Prostate gland (tissue), 2 donors: Measurements from ENCODE around the gene CPNE2. TPM values are rescaled to one million over a fixed set of nuclear protein-coding genes. Genes with fewer than 3 reads are reported as not detected.
"Not testable (repeated sequence)": the region's sequence is repeated elsewhere in the genome, so short reads cannot be mapped to it uniquely, and the experiment has no call there.

Experiments
- DNase-seq: peaks from one replicate; pipeline ENCODE4 v3.0.0-alpha.2; 2019; ENCODE audit warnings: low spot score
- H3K27ac ChIP-seq, 2 donors: fragments of 200-600 bp; sonication (generic); 2 replicates each; pipeline ENCODE4 v1.5.1; 2017 to 2019
- H3K27me3 ChIP-seq: fragments of 200-600 bp; sonication (generic); replicated peaks from 2 replicates; pipeline ENCODE4 v1.5.1; 2019; ENCODE audit not compliant: insufficient read depth
- H3K36me3 ChIP-seq, 2 donors: fragments of 200-600 bp; sonication (generic); 1 replicate in 1 of 2; 2 replicates in 1 of 2; pipeline versions ENCODE4 v1.5.1 to v1.8.1; 2017 to 2019
- H3K4me1 ChIP-seq: fragments of 200-600 bp; sonication (generic); replicated peaks from 2 replicates; pipeline ENCODE4 v1.5.1; 2019
- H3K4me3 ChIP-seq, 2 donors: fragments of 200-600 bp; sonication (generic); 2 replicates each; pipeline ENCODE4 v1.5.1; 2017 to 2019
- H3K9me3 ChIP-seq: fragments of 200-600 bp; sonication (generic); 2 replicates; pipeline ENCODE4 v1.5.1; 2017
- POLR2A ChIP-seq: fragments of 450-650 bp; IDR thresholded peaks from one replicate; pipeline ENCODE4 v1.6.1; 2016; ENCODE audit warnings: antibody characterized with exemption, mild to moderate bottlenecking
- POLR2AphosphoS5 ChIP-seq: sonication (generic); formaldehyde crosslinking; IDR thresholded peaks from one replicate; pipeline ENCODE4 v1.6.1; 2017; ENCODE audit warnings: antibody characterized with exemption
- WGBS: methylation state at CpG from one replicate; pipeline ENCODE4 v1.1.5; 2018; 5-methylcytosine and 5-hydroxymethylcytosine counted together
- intact Hi-C: fragments of 100-400 bp; cut with DNase I; formaldehyde crosslinking; loops from one replicate; pipeline ENCODE4 v1.14.2; 2022
- total RNA-seq, 2 donors: library from RNA; depleted of rRNA; stranded (reverse); fragments of >200 nt; gene quantifications; one replicate each; pipeline ENCODE4 v1.1.0, GENCODE V29; 2016
- TF ChIP-seq, protein P1 (sequence below), 4 experiments: fragments of 200-600 bp in 2 of 4; fragments of 450-650 bp in 2 of 4; sonication (generic) in 2 of 4; IDR thresholded peaks; 1 replicate in 3 of 4; 2 replicates in 1 of 4; pipeline ENCODE4 v1.5.1; 2016 to 2019; ENCODE audit warnings: antibody characterized with exemption in 4 of 4, mild to moderate bottlenecking in 2 of 4, moderate library complexity in 2 of 4

The CPNE2 gene
- total RNA-seq, 2 donors from 2014 or later, result 22.3 to 23.3 TPM

- TF ChIP-seq, protein P1, sequence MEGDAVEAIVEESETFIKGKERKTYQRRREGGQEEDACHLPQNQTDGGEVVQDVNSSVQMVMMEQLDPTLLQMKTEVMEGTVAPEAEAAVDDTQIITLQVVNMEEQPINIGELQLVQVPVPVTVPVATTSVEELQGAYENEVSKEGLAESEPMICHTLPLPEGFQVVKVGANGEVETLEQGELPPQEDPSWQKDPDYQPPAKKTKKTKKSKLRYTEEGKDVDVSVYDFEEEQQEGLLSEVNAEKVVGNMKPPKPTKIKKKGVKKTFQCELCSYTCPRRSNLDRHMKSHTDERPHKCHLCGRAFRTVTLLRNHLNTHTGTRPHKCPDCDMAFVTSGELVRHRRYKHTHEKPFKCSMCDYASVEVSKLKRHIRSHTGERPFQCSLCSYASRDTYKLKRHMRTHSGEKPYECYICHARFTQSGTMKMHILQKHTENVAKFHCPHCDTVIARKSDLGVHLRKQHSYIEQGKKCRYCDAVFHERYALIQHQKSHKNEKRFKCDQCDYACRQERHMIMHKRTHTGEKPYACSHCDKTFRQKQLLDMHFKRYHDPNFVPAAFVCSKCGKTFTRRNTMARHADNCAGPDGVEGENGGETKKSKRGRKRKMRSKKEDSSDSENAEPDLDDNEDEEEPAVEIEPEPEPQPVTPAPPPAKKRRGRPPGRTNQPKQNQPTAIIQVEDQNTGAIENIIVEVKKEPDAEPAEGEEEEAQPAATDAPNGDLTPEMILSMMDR (IDR thresholded peaks at IDR 0.05), result no peak
- TF ChIP-seq POLR2A (peak; percentile 93), POLR2AphosphoS5 (peak; percentile 92)
- H3K4me1 ChIP-seq, result peaks cover 10% of the 10 kb centered on the region
Observed at GRCh38 chr16:57185945-57186871, 93.8 kb downstream of the CPNE2 start, which contains the start of the genes PSME3IP1 and RSPRY1. Gene PSME3IP1 (minus strand): TSS chr16:57186039. CDS start chr16:57173854, 12,185 bp downstream. Gene RSPRY1 (plus strand): TSS chr16:57186329. CDS start chr16:57204659, 18,330 bp downstream.

DNA sequence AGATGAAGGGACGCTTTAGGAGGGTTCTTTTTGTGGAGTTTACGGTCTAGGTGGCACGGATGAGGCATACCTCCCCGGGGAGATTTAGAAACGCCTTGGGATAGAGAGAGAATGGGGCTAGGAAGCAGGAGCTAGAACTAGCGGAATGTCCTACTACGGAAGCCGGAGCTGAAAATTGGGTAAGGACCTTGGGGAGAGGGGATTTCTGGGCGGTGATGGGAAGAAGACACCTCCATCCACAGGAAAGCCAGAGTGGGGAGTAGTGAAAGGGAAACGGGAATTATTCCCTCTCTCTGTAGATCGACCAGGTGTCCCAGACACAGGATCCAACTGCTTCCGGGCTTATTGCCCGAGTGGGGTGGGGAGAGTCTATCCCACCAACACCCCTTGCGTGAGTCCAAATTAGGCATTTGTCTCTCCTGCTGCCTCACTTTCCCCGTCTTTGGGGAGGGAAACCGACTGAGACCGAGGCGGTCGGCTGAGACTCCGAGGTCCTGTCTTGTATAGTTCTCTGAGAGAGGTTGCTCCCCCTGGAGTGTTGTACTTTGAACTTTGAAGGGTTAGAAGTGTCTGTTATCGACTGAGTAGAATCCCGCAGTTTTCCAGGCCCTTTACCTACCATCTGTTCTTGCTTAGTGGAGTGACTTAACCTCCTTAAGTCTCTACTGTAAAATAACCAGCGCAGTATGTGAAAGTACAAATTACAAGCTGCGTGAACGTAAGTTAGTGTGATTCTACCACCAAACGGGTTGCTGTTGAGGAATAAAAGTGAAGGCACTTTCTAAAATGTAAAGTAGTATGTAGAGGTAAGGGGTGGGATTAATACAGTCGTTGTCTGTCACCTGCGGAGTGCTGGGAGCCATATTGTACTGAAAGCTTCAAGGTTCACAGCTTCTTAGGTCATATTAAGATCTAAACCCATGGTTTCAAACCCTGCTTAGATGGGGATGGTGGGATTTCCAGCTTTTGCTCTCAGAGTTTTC is 94.8 kb downstream of the CPNE2 start:
- intact Hi-C loops, result loop anchor here (10.0 kb wide), 2 partner anchors 108 to 228 kb away; no protein-coding TSS in a partner anchor
- TF ChIP-seq POLR2A (no peak), POLR2AphosphoS5 (no peak)
- TF ChIP-seq, protein P1 (IDR thresholded peaks at IDR 0.05), result no peak
- WGBS, result 1% methylated on average over 28 of the region's 28 CpGs
- H3K4me3 ChIP-seq, result peak overlapping the region; percentile 71 to 76
- peaks cover 16% of the 10 kb centered on the region for H3K4me1 ChIP-seq
- H3K36me3 ChIP-seq, result no peaks in the 10 kb centered on the region
- no peaks in the 10 kb centered on the region for H3K27me3 ChIP-seq
- peak; percentile 13 for DNase-seq
- H3K27ac ChIP-seq, result peak overlapping the region; percentile 91 to 92
- H3K9me3 ChIP-seq, result no peaks in the 10 kb centered on the region

More at GRCh38 chr16:57185945-57186871, 93.8 kb downstream of the CPNE2 start, which contains the start of the genes PSME3IP1 and RSPRY1:
- intact Hi-C loops, result loop anchor here (10.0 kb wide), 2 partner anchors 109 to 229 kb away; no protein-coding TSS in a partner anchor
- peak; percentile 99 for DNase-seq
- 0% methylated on average over 64 of the region's 64 CpGs for WGBS
- Histone ChIP-seq H3K9me3 (no peaks in the 10 kb centered on the region), H3K4me3 (peak within 1 kb of the TSS; percentile 71 to 76), H3K27me3 (no peaks in the 10 kb centered on the region), H3K27ac (peak within 1 kb of the TSS; percentile 91 to 92), H3K36me3 (no peaks in the 10 kb centered on the region)

DNA sequence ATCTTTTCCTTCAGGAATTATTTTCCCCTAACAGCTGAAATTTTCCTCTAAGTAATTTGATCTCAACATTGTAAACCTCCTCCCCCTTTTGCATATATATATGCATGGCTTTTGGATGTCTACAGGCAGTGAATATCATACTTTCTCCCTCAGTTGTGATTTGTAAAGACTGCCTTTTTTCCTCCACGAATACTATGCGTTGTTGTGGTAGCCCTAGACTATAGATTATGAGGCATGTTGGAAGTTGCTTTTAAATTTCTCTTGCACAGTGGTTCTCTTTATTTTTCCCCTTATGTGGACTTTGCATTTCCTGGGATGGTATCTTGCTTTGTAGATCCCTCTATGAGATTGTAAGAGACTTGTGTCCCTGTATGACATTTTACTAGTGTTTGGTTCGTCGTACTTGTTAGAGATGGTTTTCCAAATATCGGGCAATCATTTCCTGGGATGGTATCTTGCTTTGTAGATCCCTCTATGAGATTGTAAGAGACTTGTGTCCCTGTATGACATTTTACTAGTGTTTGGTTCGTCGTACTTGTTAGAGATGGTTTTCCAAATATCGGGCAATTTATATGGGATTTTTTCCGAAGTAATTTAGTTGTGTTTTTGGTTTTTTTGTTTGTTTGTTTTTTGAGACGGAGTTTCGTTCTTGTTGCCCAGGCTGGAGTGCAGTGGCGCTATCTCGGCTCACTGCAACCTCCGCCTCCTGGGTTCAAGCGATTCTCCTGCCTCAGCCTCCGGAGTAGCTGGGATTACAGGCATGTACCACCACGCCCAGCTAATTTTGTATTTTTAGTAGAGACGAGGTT is 95.7 kb downstream of the CPNE2 start:
- peak overlapping the region in 1 of 2 donors; percentile 71 for H3K4me3 ChIP-seq
- H3K9me3 ChIP-seq, H3K36me3 ChIP-seq, H3K27me3 ChIP-seq, DNase-seq: not testable (repeated sequence)
- WGBS, result 58% methylated on average over 18 of the region's 18 CpGs
- intact Hi-C loops, result loop anchor here (10.0 kb wide), 2 partner anchors 107 to 227 kb away; no protein-coding TSS in a partner anchor
- peaks cover 16% of the 10 kb centered on the region for H3K4me1 ChIP-seq
- peak overlapping the region; percentile 91 to 92 for H3K27ac ChIP-seq

DNA sequence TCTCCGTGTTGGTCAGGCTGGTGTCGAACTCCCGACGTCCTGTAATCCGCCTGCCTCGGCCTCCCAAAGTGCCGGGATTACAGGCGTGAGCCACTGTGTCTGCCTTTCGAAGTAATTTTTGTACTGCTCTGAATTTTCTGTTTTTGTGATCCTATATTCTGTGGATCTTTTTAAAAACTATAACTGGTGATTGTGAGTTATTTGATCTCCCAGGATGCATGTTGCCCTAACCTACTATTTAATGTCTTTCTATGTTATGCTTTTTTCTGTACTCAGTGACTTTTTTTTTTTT is 96.3 kb downstream of the CPNE2 start:
- DNase-seq, result no peak
- 95% methylated on average over 9 of the region's 9 CpGs for WGBS
- Histone ChIP-seq H3K36me3 (no peaks in the 10 kb centered on the region), H3K27ac (no peak overlapping the region), H3K4me3 (no peak overlapping the region), H3K9me3 (no peaks in the 10 kb centered on the region), H3K4me1 (peaks cover 16% of the 10 kb centered on the region), H3K27me3 (no peaks in the 10 kb centered on the region)
- intact Hi-C loops, result loop anchor here (10.0 kb wide), 2 partner anchors 106 to 226 kb away; no protein-coding TSS in a partner anchor
- TF ChIP-seq POLR2A (no peak), POLR2AphosphoS5 (no peak)

DNA sequence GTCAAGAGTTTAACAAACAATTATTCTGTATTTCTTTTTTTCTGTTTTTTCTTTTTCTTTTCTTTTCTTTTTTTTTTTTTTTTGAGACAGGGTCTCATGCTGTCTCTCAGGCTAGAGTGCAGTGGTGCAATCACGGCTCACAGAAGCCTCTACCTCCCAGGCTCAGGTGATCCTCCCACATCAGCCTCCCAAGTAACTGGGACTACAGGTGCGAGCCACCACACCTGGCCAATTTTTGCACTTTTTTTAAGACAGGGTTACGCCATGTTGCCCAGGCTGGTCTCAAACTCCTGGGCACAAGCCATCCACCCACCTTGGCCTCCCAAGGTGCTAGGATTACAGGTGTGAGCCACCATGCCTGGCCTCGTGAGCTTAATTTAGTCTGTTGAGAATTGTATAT is 97.1 kb downstream of the CPNE2 start:
- H3K4me1 ChIP-seq, result peaks cover 16% of the 10 kb centered on the region
- intact Hi-C loops, result loop anchor here (10.0 kb wide), 2 partner anchors 105 to 225 kb away; no protein-coding TSS in a partner anchor
- H3K4me3 ChIP-seq, result not testable (repeated sequence)

More for the DNA sequence above, 97.1 kb downstream of the CPNE2 start:
- H3K36me3 ChIP-seq, H3K27me3 ChIP-seq, DNase-seq, H3K9me3 ChIP-seq, H3K27ac ChIP-seq: not testable (repeated sequence)
- 95% methylated on average over 4 of the region's 4 CpGs for WGBS
